GM21528 (cell line): ENCODE measurements around the gene SOCS7.

Experiments
- ATAC-seq: cut with Tn5 transposase; IDR thresholded peaks from one replicate; pipeline ENCODE4 v1.9.1; 2021; ENCODE audit warnings: mild to moderate bottlenecking, moderate library complexity; ENCODE audit not compliant: unreplicated experiment, low FRiP score

SOCS7 gene

DNA sequence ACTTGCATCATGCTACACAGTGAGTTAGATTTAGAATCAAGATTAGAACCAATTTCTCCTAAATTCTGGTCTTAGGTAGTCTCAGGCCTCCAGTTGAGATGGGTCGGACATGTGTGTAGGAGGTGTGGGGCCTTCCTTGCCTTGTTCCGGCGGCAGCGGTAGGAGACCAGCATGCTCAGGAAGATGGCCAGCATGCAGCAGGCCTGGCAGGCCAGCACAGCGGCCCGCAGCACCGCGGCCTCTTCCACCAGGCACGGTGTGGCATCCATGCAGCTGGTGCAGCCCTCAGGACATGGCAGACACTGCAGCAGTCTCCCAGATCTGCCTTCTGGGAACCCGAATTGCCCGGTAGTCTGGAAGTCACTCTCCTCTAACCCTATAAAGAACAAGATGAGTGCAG lies 14.8 kb upstream of the SOCS7 start:
- ATAC-seq = no peak

DNA sequence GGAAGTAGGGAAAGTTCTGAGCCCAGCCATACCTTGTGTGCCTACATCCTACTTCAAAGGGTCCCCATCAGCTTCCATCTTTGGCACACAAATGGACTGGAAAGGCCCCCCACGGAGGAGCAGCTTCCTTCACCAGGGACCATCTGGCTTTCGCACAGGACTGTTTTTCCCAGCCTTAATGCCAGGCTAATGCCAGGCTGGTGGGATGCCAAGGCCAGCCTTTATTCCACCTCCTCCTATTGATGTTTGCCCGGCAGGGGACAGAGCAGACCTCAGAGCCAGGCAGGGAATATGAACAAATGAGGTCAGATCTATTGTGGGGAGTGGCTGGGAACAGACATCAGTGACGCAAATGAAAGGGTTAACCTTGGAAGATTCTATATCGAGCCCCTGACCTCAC lies 13.6 kb upstream of the SOCS7 start:
- no peak for ATAC-seq

DNA sequence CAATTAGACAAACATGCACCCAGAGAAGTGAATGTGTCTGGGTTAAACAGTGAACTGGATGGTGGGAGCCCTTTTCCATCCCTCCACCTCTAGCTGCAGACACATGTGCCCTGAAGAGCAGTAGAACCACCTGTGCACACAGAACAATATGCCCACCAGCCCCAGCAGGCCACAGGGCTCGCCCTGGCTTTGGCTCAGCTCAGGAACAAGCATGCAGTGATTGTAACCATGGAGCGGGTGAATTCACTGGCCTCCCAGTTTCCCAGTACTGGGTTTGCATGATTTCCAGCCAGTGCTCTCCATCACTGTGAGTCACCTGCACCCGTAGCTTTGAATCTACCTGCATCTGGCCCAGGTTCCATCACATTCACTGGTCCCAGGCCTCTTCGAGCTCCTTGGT lies 13.1 kb upstream of the SOCS7 start:
- ATAC-seq = no peak

DNA sequence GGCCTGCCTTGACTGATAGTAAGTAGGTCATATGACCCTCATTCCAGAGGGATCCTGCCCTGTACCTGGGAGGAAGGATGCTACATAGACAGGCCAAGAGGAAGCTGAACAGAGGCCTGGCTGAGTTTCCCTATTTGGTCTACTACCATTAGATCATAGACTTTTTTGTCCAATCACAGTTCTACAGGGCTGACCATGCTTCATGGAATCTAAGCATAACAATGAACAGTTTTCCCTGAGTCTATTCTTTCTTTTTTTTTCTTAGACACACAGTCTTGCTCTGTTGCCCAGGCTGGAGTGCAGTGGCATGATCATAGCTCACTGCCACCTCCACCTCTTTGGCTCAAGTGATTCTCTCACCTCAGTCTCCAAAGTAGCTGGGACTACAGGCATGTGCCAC lies 11.8 kb upstream of the SOCS7 start:
- no peak for ATAC-seq

DNA sequence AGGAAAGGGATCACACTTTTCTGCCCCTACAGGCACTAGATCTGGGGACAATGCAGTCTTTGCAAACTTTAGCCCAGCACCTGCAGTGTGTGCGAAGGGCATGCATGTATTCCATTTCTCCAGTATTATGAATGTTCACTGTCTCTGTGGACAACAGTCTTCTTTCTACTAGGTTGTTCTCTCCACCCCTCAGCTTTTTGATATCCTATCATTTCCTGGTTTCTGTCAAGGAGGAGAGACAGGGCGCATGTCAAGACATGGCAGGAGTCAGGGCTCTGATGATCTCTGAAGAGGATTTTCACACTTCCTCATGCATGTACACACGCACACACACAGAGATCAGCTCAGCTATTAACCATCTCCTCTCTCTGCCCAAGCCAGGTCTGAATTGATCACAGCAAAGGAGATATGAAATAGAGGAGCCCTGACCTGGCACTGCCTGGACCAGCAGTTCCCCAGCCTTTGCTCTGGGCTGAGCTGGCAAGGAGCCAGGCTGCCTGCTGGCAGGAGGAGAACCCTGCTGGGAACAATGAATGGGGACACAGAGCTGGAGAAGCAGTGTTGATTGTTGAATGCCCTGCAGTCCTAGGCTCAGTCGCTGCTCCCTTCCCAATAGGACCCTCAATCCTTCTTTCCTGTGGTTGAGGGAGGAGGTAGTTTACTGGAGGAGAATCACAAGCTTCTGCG lies 10.5 kb upstream of the SOCS7 start:
- ATAC-seq = no peak

DNA sequence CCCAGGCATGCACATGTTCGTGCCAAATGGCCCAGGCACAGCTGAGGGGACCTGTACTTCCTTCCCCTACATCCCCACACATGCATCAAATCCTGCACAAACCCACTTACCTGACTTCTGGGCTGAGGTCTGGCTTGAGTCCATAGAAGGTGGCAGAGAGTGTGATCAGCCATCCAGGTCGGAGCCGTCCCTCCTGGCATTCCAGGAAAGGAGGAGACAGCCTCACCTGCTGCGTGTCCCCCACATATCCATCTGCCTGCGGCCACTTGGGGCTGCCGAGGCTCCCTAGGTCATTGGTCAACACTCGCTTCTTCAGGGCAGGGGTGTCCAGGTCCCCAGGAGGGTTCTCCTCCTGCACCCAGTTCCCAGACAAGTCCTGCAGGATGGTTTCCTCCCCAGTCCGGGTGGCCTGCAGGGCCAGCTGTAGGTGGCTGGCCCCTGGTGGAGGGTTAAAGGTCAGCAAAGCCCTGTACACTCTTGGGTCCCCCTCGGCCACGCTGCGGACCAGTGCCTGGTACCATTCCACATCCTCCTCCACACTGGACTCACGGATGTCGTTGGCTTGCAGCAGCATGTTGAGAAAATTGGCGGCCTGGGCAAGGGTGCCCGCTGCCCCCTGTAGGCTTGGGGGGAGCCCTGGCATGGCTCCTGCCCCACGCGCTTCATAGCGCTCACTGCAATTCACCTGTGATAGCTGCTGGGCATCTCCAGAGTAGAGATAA lies 8.6 kb upstream of the SOCS7 start:
- no peak for ATAC-seq

DNA sequence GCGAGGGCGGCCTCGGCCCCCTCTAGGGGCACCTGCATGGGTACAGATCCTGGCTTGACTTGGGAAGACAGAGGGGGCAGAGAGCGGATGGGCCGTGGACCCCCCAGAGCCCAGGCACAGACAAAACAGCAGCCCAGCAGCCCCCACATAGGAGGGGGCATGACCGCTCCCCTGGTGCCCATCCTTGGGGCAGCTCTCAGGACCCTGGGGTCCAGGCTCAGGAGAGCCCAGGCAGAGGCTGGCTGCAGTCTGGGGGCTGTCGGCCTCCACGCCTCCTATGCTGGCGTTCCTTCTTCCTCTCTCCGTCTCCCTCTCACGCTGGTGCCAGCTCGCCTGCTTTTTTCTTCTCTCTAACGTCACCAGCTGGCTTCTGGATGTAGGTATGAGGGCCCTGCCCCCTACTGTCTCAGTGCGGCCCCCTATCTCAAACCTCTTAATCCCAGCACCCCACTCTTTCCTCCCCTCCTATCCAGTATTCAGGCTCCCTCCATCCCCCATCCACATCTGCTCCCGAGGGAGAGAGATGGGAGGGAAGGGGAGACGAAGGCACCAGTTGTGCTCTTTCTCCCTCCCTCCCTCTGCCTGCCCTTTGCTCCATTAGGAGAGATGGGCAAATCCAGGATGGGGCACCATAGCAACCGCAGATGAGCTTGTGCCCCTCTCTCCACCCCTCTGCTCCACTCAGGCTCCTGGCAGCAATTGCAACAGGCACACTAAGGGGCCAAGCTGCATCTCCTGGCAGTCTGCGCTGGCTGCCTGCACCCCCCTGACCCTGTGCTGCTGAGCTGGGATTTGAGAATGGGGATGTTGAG lies 7.8 kb upstream of the SOCS7 start, which contains the start of gene GPR179:
Gene GPR179 (minus strand): TSS at position 349 of the 812 bp plus-strand sequence. CDS start 167 bp downstream, at position 182.
- ATAC-seq = no peak

DNA sequence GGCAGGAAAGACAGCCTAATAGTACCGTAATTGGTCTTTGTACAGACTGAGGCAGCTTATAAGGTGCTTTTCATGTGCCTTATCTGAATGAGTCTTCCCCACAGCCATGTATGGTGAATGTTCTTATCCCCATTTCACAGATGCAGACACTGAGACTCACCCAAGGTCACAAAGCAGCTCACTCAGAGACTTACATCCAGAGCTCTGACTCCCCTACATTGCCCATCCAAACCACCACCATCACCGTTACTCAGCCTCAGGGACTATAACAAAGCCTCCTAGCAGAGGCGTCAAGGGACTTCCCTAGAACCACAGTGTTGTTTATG lies 7.3 kb upstream of the SOCS7 start:
- ATAC-seq = no peak

DNA sequence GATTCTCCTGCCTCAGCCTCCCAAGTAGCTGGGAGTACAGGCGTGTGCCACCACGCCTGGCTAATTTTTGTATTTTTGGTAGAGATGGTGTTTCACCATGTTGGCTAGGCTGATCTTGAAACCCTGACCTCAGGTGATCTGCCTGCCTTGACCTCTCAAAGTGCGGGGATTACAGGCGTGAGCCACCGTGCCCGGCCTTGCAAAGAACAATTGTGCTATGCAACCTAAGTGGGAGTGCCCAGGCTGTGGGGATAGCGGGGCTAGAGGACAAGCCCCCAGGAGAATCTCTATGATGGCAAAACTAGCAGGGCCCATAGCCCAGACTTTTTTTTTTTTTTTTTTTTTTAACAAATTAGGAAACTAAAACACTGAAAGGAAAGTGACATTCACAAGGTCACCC lies 5.9 kb upstream of the SOCS7 start:
- no peak for ATAC-seq

DNA sequence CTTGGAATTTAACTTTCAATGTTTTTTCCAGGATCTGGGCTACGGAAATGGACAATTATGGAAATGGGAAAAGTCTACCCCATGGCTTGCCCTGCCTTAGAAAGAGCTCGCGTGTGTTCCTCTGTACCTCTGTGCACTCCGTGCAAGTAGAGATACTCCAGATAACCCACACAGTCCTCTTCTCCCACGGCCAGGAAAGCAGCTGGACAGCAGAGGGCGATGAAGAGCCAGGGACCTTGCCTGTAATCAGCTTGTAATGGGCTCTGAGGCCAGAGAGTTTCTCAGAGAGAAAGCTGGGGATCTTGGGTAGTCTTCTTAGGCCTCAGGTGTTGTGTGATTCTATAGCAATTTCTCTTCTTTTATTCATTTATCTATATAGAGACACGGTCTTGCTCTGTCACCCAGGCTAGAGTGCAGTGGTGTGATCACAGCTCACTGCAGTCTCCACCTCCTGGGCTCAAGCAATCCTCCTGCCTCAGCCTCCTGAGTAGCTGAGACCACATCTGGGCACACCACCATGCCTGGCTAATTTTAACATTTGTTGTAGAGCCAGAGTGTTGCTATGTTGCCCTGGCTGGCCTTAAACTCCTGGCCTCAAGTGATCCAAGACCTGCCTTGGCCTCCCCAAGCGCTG lies 2.4 kb upstream of the SOCS7 start:
- ATAC-seq = no peak

DNA sequence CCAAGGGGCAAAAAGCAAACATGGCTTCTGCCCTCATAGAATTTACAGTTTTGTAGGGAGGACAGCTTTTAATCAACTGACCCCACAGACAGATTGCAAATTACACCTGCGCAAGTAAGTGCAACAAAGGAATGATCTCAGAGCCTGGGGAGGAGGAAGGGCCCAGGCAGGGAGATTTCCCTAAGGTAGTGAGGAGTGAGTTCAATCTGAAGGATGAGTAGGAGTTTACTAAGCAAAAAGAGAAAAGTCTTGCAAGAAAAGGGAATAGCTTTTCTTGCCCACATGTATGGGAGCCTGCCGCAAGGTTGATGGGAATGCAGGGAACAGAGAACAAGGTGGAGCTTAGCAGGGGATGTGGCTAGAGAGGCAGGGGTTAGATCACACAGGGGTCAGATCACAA lies 1.6 kb upstream of the SOCS7 start:
- no peak for ATAC-seq

DNA sequence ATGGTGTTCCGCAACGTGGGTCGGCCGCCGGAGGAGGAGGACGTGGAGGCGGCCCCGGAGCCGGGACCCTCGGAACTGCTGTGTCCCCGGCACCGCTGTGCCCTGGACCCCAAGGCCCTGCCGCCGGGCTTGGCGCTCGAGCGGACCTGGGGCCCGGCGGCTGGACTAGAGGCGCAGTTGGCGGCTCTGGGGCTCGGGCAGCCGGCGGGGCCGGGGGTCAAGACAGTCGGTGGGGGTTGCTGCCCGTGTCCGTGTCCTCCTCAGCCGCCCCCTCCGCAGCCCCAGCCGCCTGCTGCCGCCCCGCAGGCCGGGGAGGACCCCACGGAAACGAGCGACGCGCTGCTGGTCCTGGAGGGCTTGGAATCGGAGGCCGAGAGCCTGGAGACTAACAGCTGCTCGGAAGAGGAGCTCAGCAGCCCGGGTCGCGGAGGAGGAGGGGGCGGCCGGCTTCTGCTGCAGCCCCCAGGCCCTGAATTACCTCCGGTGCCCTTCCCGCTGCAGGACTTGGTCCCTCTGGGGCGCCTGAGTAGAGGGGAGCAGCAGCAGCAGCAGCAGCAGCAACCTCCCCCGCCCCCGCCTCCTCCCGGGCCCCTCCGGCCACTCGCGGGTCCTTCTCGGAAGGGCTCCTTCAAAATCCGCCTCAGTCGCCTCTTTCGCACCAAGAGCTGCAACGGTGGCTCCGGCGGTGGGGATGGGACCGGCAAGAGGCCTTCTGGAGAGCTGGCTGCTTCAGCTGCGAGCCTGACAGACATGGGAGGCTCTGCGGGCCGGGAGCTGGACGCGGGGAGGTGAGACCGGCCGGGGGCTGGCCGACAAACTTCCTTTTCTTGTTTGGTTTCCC lies 821 bp downstream of the SOCS7 start:
- ATAC-seq = peak; percentile 20

DNA sequence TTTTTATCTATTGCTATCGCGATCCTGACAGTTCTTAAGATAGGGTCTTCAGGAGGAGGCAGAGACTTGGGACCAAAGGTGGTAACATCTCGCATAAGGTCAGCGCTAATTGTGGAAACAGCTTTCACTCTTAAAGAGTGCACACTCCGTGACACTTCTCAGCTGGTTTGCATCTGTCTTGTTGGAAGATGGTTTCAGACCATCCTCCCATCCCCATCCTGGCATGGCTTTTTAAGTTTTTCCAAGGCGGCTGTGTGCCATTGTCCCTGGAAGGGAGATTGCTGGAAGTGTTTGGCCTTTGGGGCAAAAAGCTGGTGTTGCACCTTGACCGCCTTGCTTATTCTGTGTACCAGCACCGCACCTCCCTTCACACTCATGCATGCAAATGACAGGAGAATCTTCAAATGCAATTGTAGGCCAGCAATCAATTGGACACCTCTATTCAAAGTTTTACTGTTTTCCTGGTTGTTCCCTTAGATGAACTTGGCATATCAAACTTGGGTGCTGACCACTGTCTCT lies 1.5 kb downstream of the SOCS7 start:
- no peak for ATAC-seq

DNA sequence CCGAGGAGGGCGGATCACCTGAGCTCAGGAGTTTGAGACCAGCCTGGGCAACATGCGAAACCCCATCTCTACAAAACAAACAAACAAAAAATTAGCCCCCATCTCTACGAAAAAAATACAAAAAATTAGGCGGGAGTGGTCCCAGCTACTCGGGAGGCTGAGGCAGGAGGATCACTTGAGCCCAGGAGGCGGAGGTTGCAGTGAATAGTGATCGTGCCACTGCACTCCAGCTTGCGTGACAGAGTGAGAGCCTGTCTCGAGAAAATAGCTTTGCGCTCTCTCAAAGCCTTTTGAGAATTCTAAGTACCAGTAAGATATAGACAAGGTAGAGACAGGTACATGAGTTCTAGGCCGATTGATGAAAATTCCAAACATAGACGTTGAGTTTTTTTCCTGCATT lies 2.0 kb downstream of the SOCS7 start:
- ATAC-seq = no peak

DNA sequence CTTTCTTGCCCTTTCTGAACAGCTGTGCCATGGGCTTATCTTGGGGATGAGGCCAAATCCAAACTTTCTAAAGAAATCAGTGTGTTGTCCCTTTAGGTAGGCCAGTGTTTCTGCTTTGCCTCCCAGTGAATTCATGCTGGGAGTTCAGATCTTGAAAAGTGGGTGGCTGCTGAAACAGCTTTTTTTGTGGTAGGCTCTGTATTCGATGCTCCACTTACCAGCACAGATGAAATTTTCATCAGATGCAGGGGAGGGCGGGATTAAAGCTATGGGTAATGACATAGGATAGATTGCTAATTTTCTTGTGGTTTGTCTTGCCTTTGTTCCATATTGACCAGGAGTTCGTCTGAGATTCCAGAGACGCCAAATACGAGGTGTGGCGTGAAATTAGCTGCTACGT lies 2.8 kb downstream of the SOCS7 start:
- no peak for ATAC-seq

DNA sequence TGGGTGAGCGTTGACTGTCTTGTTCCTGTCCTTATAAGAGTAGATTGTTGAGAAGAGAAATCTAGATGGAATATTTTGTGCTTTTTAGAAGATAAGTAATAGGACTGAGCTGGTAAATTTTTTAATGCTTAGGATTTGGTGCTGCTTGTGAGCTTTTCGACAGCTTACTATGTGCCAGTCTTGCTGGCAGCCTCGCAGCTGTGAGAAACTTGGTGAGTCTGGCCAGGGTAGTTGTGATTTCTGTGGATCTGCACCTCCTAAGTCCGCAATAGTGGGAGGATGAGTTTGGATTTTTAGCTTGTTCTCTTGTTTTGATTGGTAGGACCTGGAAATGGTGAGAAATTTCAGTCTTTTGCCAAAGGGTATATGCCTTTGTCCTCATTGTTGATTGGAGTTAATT lies 3.6 kb downstream of the SOCS7 start:
- no peak for ATAC-seq

DNA sequence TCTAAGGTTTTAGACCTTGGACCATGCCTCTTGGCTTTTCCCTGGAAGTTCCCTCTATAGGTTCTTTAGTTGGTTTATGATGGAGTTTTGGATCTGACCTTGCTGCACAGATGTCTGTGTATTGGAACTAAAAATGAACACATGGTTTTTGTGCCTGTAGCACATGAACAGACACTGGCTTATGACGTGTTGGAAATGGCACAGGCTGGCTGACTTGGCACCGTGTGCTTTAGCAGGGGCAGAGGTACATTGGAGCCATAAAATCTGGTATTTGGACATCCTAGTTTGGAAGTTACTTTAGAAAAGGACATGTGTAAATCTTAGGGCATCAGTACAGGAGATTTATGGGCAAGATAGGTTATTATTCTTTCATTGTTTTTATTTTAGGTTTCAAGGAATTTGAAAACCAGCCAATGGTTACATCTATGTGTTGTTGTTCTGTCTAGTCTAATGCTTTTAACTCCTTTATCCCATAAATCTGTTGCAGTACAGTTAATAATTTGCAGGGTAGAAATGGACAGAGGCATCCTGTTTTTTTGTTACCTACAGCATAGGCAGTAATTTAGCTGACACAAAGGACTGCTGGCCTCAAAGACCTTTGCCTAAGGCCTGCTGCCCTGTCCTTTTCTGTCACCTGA lies 6.0 kb downstream of the SOCS7 start:
- ATAC-seq = no peak

DNA sequence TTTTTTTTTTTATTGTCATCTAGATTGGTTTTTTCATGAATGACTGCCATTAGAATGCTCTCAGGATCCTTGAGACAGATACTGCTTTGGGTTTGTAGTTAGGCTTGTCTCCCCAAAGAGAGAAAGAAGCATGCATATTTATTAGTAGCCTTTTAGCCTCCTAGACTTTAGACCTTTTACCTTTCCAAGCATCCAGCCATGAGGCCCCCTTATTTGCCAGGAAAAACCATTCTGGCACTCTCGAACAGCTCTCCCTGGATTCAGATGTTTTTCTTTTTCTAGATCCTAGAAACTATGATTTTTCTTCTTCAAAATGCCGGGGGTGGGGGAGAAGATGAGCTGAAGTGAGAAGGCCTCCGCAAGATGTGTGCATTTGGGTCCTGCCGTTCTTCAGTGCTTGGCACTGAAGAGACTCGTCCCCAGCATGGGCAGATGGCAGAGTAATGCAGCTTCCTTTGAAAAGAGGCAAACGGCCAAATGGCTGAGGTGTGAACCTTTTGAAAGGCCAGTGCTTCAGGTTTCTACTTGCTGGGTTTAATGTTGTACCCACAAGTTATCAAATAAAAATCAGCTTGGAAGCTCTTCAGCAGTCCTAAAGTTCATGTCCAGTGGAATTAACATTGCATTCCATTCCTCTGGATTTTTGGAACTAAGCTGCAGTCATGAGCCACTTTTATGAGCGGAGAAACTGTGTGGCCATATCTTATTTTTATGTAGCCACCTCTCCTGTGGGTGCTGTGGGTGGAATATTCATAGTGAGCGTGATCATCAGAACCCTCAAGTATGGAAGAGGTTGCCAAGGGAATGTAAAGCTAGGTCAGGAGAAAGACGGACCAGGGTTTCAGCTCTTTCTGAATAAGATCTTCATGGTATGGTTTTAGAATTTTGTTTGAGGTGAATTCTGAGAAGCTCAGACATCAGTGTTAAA lies 7.2 kb downstream of the SOCS7 start:
- ATAC-seq = no peak
